Nephron progenitor cell (in vitro differentiated cells): ENCODE measurements around the gene TNNC1.

Source experiments
- DNase-seq: peaks from one replicate; pipeline ENCODE4 v3.0.0; 2021
- H3K27ac Mint-ChIP-seq: 2 replicates; pipeline ENCODE4 v1.8.0; 2021; ENCODE audit warnings: mild to moderate bottlenecking, moderate library complexity, mixed read lengths
- H3K27me3 Mint-ChIP-seq: 2 replicates; pipeline ENCODE4 v1.8.0; 2021; ENCODE audit warnings: mild to moderate bottlenecking, low read depth, mixed read lengths; ENCODE audit not compliant: poor library complexity
- H3K36me3 Mint-ChIP-seq: 2 replicates; pipeline ENCODE4 v1.8.0; 2021; ENCODE audit warnings: low read depth, mixed read lengths
- H3K4me1 Mint-ChIP-seq: 2 replicates; pipeline ENCODE4 v1.8.0; 2021; ENCODE audit warnings: mixed read lengths
- H3K4me3 Mint-ChIP-seq: 2 replicates; pipeline ENCODE4 v1.8.0; 2021; ENCODE audit warnings: mild to moderate bottlenecking, moderate library complexity, mixed read lengths
- H3K9me3 Mint-ChIP-seq: 2 replicates; pipeline ENCODE4 v1.8.0; 2021; ENCODE audit warnings: mild to moderate bottlenecking, moderate library complexity, mixed read lengths
- TF ChIP-seq, protein P1 (sequence below): fragments of 200-600 bp; sonication (generic); IDR thresholded peaks from 2 replicates; pipeline ENCODE4 v1.5.0; 2021; ENCODE audit warnings: antibody characterized with exemption

Gene TNNC1

DNA sequence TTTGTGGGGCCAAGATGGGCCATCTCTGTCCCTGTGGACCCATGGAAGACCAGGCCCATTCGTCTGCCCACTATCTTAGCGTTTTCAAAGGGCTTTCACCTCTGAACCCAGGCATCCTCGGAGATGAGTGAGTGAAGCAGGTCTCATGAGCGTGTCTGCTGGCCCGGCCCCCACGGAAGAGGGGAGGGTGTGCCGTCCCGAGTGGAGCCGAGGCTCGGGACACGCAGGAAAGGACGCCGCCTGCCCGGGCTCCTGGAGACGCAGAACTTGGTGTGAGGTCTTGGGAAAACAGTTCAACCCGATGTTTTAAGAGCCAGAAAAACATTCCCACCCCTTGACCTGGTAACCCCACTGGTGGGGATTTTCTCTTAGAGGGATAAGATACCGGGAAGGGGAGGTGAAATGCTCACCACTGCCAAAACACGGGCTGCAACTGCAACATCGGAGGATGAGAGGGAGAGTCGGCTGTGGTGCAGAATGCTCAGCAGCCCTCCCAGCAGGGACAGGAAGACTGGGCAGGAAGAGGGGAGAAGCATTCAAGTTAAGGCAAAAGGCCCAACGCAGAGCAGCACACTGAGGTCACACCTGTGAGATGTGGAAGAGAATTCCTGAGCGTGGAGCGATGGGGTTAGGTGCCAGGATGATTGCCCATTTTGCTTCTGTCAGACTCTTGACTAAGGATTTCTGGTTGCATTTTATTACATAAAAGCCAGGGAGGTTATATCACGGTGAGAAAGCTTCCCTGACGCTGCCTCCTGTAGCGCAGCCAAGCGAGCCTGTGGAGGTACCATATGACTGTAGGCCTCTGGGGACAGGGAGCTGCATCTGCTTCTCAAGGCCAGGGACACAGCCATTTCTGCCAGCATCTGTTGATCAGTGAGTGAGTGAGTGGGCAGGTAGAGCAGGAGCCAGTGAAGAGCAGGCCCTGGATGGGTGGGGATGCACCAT lies 27.2 kb upstream of the TNNC1 start:
- Mint-ChIP-seq H3K9me3 (no peaks in the 10 kb centered on the region), H3K4me1 (peaks cover 44% of the 10 kb centered on the region), H3K36me3 (peaks cover 72% of the 10 kb centered on the region), H3K4me3 (no peak overlapping the region), H3K27me3 (peaks cover 2% of the 10 kb centered on the region), H3K27ac (peak overlapping the region; percentile 78)
- no peak for DNase-seq
- TF ChIP-seq, protein P1, sequence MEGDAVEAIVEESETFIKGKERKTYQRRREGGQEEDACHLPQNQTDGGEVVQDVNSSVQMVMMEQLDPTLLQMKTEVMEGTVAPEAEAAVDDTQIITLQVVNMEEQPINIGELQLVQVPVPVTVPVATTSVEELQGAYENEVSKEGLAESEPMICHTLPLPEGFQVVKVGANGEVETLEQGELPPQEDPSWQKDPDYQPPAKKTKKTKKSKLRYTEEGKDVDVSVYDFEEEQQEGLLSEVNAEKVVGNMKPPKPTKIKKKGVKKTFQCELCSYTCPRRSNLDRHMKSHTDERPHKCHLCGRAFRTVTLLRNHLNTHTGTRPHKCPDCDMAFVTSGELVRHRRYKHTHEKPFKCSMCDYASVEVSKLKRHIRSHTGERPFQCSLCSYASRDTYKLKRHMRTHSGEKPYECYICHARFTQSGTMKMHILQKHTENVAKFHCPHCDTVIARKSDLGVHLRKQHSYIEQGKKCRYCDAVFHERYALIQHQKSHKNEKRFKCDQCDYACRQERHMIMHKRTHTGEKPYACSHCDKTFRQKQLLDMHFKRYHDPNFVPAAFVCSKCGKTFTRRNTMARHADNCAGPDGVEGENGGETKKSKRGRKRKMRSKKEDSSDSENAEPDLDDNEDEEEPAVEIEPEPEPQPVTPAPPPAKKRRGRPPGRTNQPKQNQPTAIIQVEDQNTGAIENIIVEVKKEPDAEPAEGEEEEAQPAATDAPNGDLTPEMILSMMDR, result no peak

- H3K4me1 Mint-ChIP-seq, result peaks cover 42% of the 10 kb centered on the region
- H3K27me3 Mint-ChIP-seq, result peaks cover 2% of the 10 kb centered on the region
- H3K36me3 Mint-ChIP-seq, result peaks cover 72% of the 10 kb centered on the region
- TF ChIP-seq, protein P1, result no peak
- H3K27ac Mint-ChIP-seq, result no peak overlapping the region
- no peak for DNase-seq
- H3K9me3 Mint-ChIP-seq, result no peaks in the 10 kb centered on the region
- H3K4me3 Mint-ChIP-seq, result no peak overlapping the region
Measured at GRCh38 chr3:52479877-52480575, 26.2 kb upstream of the TNNC1 start.

DNA sequence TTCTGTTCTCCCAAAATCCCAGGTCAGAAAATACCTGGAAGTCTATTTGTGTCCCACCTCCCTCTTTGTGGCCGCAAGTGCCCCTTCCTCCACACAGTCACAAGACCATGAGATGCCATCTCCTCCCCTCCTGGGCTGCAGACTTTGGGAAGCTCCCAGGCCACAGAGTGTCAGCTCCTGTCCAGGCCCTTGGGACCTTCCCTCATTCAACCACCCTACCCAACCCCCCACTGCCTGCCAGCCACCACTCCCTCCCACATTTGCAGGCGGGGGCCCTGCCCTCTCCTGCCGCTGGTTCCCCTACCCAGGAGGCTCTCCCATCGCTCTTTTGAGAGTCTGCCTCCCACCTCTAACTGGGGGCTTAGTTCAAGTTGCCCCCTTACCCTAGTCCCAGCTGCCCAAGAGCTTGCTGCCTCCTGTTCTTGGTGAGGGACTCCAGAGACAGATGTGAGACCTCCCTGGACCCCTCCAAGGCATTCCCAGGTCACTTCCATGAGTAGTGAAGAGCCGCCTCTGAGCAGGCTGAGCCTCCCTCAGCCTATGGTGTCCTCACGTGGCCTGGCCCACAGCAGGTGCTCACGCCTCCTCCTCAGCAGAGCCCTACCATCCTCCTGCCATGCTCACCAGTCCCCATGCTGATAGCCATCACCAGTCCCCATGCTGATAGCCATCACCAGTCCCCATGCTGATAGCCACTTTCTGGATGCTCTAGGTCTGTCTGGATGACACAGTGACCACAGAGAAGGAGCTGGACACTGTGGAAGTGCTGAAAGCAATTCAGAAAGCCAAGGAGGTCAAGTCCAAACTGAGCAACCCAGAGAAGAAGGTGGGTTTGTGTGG lies 25.4 kb upstream of the TNNC1 start:
- peak overlapping the region; percentile 58 for H3K27ac Mint-ChIP-seq
- peaks cover 35% of the 10 kb centered on the region for H3K4me1 Mint-ChIP-seq
- no peak overlapping the region for H3K4me3 Mint-ChIP-seq
- TF ChIP-seq, protein P1, result no peak
- H3K27me3 Mint-ChIP-seq, result peaks cover 2% of the 10 kb centered on the region
- no peak for DNase-seq
- H3K9me3 Mint-ChIP-seq, result no peaks in the 10 kb centered on the region
- peaks cover 76% of the 10 kb centered on the region for H3K36me3 Mint-ChIP-seq

GRCh38 chr3:52477796-52478095 lies 23.9 kb upstream of the TNNC1 start:
- TF ChIP-seq, protein P1, result no peak
- peak overlapping the region; percentile 33 for H3K27ac Mint-ChIP-seq
- peaks cover 83% of the 10 kb centered on the region for H3K36me3 Mint-ChIP-seq
- H3K4me1 Mint-ChIP-seq, result peaks cover 20% of the 10 kb centered on the region
- no peaks in the 10 kb centered on the region for H3K9me3 Mint-ChIP-seq
- H3K27me3 Mint-ChIP-seq, result peaks cover 2% of the 10 kb centered on the region
- DNase-seq, result no peak
- no peak overlapping the region for H3K4me3 Mint-ChIP-seq

GRCh38 chr3:52477076-52477795 lies 23.4 kb upstream of the TNNC1 start:
- H3K4me1 Mint-ChIP-seq, result peaks cover 14% of the 10 kb centered on the region
- DNase-seq, result no peak
- no peak overlapping the region for H3K27ac Mint-ChIP-seq
- TF ChIP-seq, protein P1, result no peak
- H3K36me3 Mint-ChIP-seq, result peaks cover 83% of the 10 kb centered on the region
- H3K9me3 Mint-ChIP-seq, result no peaks in the 10 kb centered on the region
- no peak overlapping the region for H3K4me3 Mint-ChIP-seq
- peaks cover 2% of the 10 kb centered on the region for H3K27me3 Mint-ChIP-seq
